Epithelial cell of prostate (primary cell): Measurements from ENCODE around the gene APOB.
"Not testable (repeated sequence)": the region's sequence is repeated elsewhere in the genome, so short reads cannot be mapped to it uniquely, and the experiment has no call there.

ENCODE experiments used
- DNase-seq: peaks from one replicate; pipeline ENCODE4 v3.0.0-alpha.2; 2011; ENCODE audit warnings: low read depth, low spot score
- H3K27ac ChIP-seq: fragments of 450-650 bp; 2 replicates; pipeline ENCODE4 v1.5.1; 2017; ENCODE audit warnings: mild to moderate bottlenecking

Gene APOB

GRCh38 chr2:21034156-21034971, 9.5 kb downstream of the APOB start:
- H3K27ac ChIP-seq = no peak overlapping the region
- DNase-seq = no peak

GRCh38 chr2:21033237-21034155, 10.4 kb downstream of the APOB start:
- no peak for DNase-seq
- H3K27ac ChIP-seq = no peak overlapping the region

GRCh38 chr2:21032338-21033236, 11.3 kb downstream of the APOB start:
- DNase-seq = no peak

GRCh38 chr2:21030983-21031968, 12.6 kb downstream of the APOB start:
- no peak for DNase-seq
- H3K27ac ChIP-seq = no peak overlapping the region

More at GRCh38 chr2:21032338-21033236, 11.3 kb downstream of the APOB start:
- no peak overlapping the region for H3K27ac ChIP-seq

- H3K27ac ChIP-seq = no peak overlapping the region
- DNase-seq = no peak
Observed at GRCh38 chr2:21029519-21029918, 14.4 kb downstream of the APOB start.

- not testable (repeated sequence) for H3K27ac ChIP-seq, DNase-seq
Observed at GRCh38 chr2:21028951-21029350, 14.9 kb downstream of the APOB start.

GRCh38 chr2:21028021-21028947, 15.6 kb downstream of the APOB start:
- no peak overlapping the region for H3K27ac ChIP-seq
- DNase-seq = no peak

GRCh38 chr2:21026479-21027282, 17.2 kb downstream of the APOB start:
- H3K27ac ChIP-seq = no peak overlapping the region
- no peak for DNase-seq

- DNase-seq = no peak
- no peak overlapping the region for H3K27ac ChIP-seq
Observed at GRCh38 chr2:21025690-21026478, 18.0 kb downstream of the APOB start.

- no peak for DNase-seq
- no peak overlapping the region for H3K27ac ChIP-seq
Observed at GRCh38 chr2:21024722-21025389, 19.0 kb downstream of the APOB start.

- H3K27ac ChIP-seq = no peak overlapping the region
- no peak for DNase-seq
Observed at GRCh38 chr2:21024198-21024597, 19.7 kb downstream of the APOB start.

- H3K27ac ChIP-seq = no peak overlapping the region
- DNase-seq = no peak
Observed at GRCh38 chr2:21023419-21024181, 20.3 kb downstream of the APOB start.

- DNase-seq = no peak
Observed at GRCh38 chr2:21022792-21023367, 21.0 kb downstream of the APOB start.

GRCh38 chr2:21021430-21021829, 22.4 kb downstream of the APOB start:
- no peak for DNase-seq
- H3K27ac ChIP-seq = no peak overlapping the region

More at GRCh38 chr2:21022792-21023367, 21.0 kb downstream of the APOB start:
- no peak overlapping the region for H3K27ac ChIP-seq
